ENCODE data around the gene ALG14.

The ALG14 gene

DNA sequence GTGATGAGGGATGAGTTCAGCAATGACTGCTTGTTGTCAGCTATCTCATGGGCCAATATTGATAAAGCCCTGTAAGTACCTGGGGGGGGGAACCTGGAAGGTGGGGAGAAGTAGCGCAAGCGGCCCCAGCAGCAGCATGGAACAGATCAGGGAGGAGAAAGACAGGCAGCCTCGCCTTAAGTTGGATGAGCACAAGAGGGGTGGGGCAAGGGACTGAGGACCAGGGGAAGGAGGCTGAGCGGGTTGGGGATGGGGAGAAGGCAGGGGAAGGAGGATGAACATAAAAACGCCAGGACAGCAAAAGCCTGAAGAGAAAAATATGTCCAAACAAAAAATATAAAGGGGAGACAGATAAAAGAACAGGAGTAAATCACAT is 70.6 kb downstream of the ALG14 start:
- H3F3A ChIP-seq (ENCODE audit: insufficient read depth, low read length): no peaks in the 10 kb centered on the region
- no peaks in the 10 kb centered on the region for H3K9me3 ChIP-seq (ENCODE audit: low read length)
- no peaks in the 10 kb centered on the region for H3K9me2 ChIP-seq (ENCODE audit: low read depth, low read length)
- H3K27ac ChIP-seq (ENCODE audit: low read depth, low read length, poor library complexity, severe bottlenecking): no peak overlapping the region
- no peaks in the 10 kb centered on the region for H3K79me2 ChIP-seq (ENCODE audit: insufficient read depth, low read length)
- H4K20me1 ChIP-seq (ENCODE audit: insufficient read depth, low read length): no peaks in the 10 kb centered on the region
- H2AFZ ChIP-seq (ENCODE audit: low read length): no peak overlapping the region
- H3K27me3 ChIP-seq (ENCODE audit: insufficient read depth, low read length): no peaks in the 10 kb centered on the region
- H3K36me3 ChIP-seq (ENCODE audit: insufficient read depth, low read length): no peaks in the 10 kb centered on the region
- no peak overlapping the region for H3K9ac ChIP-seq (ENCODE audit: low read length)
- peaks cover 8% of the 10 kb centered on the region for H3K4me1 ChIP-seq (ENCODE audit: insufficient read depth, low read length, severe bottlenecking)
- no peak overlapping the region for H3K4me2 ChIP-seq (ENCODE audit: low read length)
- no peak overlapping the region for H3K4me3 ChIP-seq (ENCODE audit: low read depth, low read length, poor library complexity, severe bottlenecking)
- TF ChIP-seq CTCF (IDR thresholded peaks at IDR 0.05; ENCODE audit: low read length) (no peak), EZH2 (IDR thresholded peaks at IDR 0.05; ENCODE audit: borderline replicate concordance, low read length) (no peak)

DNA sequence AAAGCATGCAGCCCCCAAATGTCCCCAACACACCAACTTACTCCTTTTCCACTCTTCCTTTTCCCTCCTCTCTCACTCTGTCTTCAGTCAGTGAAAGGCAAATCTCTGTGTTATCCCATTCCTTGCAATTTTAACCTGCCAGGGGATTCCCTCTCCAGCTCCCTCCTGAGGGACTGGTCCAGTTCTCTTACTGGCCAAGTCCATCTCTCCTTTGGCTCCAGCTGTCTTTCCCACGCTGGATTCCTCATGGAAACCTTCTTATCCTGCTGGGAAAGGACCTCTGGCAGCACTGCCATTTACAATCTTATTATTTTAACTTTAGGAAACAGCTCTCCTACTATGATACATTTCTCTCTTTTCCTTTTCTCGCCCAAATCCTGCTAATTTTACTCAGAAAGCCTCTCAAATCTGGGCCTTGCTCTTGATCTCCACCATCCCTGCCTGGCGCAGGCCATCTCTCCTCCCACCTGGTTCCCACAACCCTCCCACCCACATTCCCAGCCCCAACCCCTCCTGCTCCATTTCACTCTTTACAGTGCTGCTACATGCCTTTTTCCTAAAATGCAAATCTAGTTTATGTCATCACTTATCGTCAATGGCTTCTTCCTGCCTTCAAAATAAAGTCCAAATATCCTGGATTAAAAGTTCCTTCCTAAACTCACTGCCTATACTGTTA is 73.2 kb downstream of the ALG14 start:
- Histone ChIP-seq H3K27me3 (ENCODE audit: insufficient read depth, low read length) (no peaks in the 10 kb centered on the region), H3K4me3 (ENCODE audit: low read depth, low read length, poor library complexity, severe bottlenecking) (no peak overlapping the region), H4K20me1 (ENCODE audit: insufficient read depth, low read length) (no peaks in the 10 kb centered on the region), H3K4me1 (ENCODE audit: insufficient read depth, low read length, severe bottlenecking) (peaks cover 8% of the 10 kb centered on the region), H3K79me2 (ENCODE audit: insufficient read depth, low read length) (no peaks in the 10 kb centered on the region), H3F3A (ENCODE audit: insufficient read depth, low read length) (no peaks in the 10 kb centered on the region), H3K9me2 (ENCODE audit: low read depth, low read length) (no peaks in the 10 kb centered on the region), H3K27ac (ENCODE audit: low read depth, low read length, poor library complexity, severe bottlenecking) (no peak overlapping the region), H3K4me2 (ENCODE audit: low read length) (no peak overlapping the region), H3K9me3 (ENCODE audit: low read length) (no peaks in the 10 kb centered on the region), H2AFZ (ENCODE audit: low read length) (no peak overlapping the region), H3K36me3 (ENCODE audit: insufficient read depth, low read length) (no peaks in the 10 kb centered on the region), H3K9ac (ENCODE audit: low read length) (no peak overlapping the region)
- TF ChIP-seq EZH2 (IDR thresholded peaks at IDR 0.05; ENCODE audit: borderline replicate concordance, low read length): no peak
- no peak for TF ChIP-seq CTCF (IDR thresholded peaks at IDR 0.05; ENCODE audit: low read length)

- Histone ChIP-seq H3K4me3 (ENCODE audit: low read depth, low read length, poor library complexity, severe bottlenecking) (no peak overlapping the region), H3K9ac (ENCODE audit: low read length) (no peak overlapping the region), H3K27ac (ENCODE audit: low read depth, low read length, poor library complexity, severe bottlenecking) (no peak overlapping the region), H3K27me3 (ENCODE audit: insufficient read depth, low read length) (no peaks in the 10 kb centered on the region), H3K9me3 (ENCODE audit: low read length) (no peaks in the 10 kb centered on the region), H2AFZ (ENCODE audit: low read length) (no peak overlapping the region), H3F3A (ENCODE audit: insufficient read depth, low read length) (no peaks in the 10 kb centered on the region), H3K4me2 (ENCODE audit: low read length) (no peak overlapping the region), H3K79me2 (ENCODE audit: insufficient read depth, low read length) (no peaks in the 10 kb centered on the region), H3K4me1 (ENCODE audit: insufficient read depth, low read length, severe bottlenecking) (peaks cover 5% of the 10 kb centered on the region), H4K20me1 (ENCODE audit: insufficient read depth, low read length) (no peaks in the 10 kb centered on the region), H3K36me3 (ENCODE audit: insufficient read depth, low read length) (no peaks in the 10 kb centered on the region), H3K9me2 (ENCODE audit: low read depth, low read length) (no peaks in the 10 kb centered on the region)
- TF ChIP-seq EZH2 (IDR thresholded peaks at IDR 0.05; ENCODE audit: borderline replicate concordance, low read length) (no peak), CTCF (IDR thresholded peaks at IDR 0.05; ENCODE audit: low read length) (no peak)
These were observed 74.0 kb downstream of the ALG14 start for GRCh38 chr1:94998748-94999147.

Measured in OCI-LY1 (cell line).